HG03565 (cell line): ENCODE results near the gene STK38.
"Not testable (repeated sequence)": the region's sequence is repeated elsewhere in the genome, so short reads cannot be mapped to it uniquely, and the experiment has no call there.

Experiments
- ATAC-seq: cut with Tn5 transposase; IDR thresholded peaks from one replicate; pipeline ENCODE4 v1.9.1; 2021; ENCODE audit warnings: mild to moderate bottlenecking, moderate library complexity; ENCODE audit not compliant: unreplicated experiment

Gene STK38

GRCh38 chr6:36491378-36491965 is 55.8 kb downstream of the STK38 start:
- no peak for ATAC-seq

DNA sequence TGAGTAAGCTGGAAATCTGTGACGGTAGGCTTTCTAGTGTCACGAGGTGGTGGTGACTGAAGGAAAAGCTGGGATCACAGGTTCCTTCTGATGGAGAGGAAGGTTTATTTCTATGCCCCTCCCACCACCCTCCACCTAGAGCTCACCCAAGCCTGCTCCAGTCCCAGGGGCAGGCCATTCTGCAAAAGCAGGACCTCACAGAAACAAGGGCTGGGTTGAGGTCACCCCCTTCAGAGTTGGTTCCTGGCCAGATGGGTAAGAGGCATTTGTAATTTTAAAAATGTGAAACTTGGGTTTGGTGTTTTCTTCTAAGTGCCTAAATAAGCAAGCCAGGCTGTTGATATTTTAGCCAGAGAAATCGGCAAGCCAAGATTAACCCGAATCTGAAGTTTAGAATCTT is 57.9 kb downstream of the STK38 start:
- no peak for ATAC-seq

DNA sequence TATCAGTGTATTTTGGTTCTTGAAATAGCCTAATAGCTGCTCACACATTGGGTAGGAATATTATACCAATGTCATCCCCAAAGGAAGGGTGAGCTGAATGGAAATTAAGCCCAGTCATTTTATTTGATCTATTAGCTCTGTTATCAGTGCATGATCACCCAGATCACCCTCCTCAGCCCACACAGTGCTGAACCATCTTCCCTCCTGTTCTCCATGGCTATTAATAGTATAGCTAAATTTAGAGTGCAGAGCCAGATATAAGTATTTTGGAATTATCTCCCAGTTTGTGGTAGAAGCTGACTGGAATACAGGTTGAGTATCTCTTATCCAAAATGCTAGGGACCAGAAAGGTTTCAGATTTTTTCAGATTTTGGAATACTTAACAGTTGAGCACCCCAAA is 59.1 kb downstream of the STK38 start:
- no peak for ATAC-seq

DNA sequence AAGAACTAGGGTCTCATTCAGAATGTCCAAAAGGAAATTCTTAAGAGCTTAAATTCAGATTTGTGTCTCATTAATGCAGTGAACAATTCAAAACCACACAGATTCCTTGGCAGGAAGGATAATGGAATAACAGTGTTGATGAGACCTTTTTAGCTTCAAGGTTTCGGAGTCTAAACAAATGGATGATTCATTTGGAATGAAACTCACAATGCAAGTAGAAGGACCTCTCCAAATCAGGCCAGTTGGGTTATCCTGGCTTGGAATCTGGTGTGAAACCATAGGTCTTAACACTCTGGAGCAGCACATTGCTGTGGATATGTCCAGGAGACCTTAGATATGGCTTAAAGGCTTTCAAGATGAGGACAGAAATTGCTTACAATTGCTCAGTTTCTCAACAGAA is 59.6 kb downstream of the STK38 start:
- no peak for ATAC-seq

- no peak for ATAC-seq
Measured at GRCh38 chr6:36484736-36485135, 62.5 kb downstream of the STK38 start.

DNA sequence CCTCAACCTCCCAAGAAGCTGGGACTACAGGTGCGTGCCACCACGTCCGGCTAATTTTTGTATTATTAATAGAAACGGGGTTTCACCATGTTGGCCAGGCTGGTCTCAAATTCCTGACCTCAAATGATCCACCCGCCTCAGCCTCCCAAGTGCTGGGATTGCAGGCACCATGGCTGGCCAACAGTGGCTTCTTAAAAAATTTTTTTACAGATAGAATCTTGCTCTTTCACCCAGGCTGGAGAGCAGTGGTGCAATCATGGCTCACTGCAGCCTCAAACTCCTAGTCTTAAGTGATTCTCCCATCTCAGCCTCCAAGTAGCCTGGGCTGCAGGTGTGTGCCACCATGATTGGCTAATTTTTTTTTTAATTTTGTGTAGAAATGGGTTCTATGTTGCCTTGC is 64.0 kb downstream of the STK38 start:
- ATAC-seq: not testable (repeated sequence)

GRCh38 chr6:36479256-36479655 is 68.0 kb downstream of the STK38 start:
- no peak for ATAC-seq

DNA sequence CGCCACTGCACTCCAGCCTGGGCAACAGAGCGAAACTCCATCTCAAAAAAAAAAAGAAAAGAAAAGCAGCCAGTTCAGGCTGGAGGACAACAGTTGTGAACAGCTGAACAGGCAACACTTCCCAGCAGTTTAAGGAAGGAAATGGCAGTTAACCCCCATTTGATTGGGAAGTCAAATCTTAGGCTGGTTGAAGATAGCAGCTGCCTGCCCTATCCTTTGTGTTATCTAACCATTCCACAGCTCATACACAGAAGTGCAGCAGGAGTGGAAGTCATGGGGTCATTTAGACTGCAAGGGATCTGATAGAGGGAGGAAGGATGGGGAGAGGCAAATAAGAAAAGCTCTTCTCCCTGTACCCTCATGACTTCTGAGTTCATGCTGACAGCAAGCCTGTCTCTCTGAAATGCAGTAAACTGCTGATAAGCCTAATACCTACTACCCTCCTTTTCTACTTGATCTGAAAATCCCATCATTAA is 69.2 kb downstream of the STK38 start:
- ATAC-seq: no peak

DNA sequence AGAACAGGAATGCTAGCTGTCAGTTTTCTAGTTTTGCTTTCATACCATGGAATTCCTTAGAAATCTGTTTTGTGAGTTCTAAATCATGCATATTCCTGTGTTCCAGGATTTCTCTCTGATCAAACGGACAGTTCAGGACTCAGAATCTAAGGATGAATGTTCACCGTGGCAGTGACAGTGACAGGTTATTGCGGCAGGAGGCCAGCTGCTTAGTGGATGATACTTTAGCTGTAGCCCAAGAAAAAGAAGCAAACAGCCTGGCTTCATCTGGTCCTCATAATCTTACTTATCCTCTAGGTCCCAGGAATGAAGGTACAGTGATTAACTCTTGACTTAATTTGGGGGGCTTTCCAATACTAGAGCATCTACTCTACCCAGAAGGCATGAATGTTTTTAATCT is 77.3 kb downstream of the STK38 start:
- no peak for ATAC-seq

GRCh38 chr6:36469148-36469661 is 78.1 kb downstream of the STK38 start:
- ATAC-seq: no peak

- no peak for ATAC-seq
Measured at GRCh38 chr6:36467625-36468024, 79.7 kb downstream of the STK38 start.

DNA sequence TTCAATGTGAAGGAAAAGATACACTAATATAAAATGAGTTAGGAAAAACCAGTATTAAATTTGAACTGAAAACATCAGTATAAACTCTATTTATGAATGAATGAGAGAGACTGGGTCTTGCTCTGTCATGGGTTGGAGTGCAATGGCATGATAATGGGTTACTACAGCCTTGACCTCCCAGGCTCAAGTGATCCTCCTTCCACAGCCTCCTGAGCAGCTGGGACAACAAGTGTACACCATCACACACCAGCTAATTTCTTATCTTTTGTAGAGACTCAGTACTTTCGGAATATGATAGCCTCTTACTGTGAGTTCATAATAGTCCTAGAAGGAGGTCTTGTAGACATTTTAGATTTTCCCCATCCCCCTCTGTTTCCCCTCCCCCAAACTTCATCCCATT is 83.0 kb downstream of the STK38 start:
- ATAC-seq: no peak

DNA sequence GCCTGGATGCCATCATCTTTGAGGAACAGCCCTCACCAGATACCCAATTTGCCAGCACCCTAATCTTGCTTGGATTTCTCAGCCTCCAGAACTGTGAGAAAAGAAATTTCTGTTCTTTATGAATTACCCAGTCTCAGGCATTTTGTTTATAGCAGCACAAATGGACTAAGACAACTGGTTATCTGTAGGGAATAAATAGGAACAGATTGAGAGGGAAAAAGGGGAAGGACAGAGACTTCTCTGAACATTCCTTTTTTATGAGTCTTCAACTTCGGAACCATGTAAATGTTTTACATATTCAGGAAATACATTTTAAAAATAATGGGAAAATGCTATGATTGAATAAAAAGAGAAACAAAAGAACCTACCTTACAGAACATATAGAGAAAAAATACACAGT is 83.6 kb downstream of the STK38 start:
- no peak for ATAC-seq

- no peak for ATAC-seq
Measured at GRCh38 chr6:36461646-36462045, 85.6 kb downstream of the STK38 start.

DNA sequence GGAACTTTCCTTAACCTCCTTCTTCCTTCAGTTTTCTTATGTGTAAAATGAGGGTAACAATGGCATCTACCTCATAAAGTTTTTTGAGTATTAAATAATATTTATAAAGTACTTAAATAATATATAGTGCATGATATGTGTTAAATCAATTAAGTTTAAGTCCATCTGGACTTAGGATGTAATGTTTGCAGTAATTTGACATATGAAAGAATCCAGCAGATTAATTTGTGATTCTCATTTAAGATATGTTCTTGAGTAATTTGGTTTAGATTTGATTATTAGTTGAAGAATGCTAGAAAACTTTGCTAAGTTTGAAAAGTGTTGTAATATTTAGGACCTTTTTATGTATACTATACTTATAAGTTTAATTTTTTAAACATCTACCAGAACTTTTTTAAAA is 86.4 kb downstream of the STK38 start:
- ATAC-seq: no peak

DNA sequence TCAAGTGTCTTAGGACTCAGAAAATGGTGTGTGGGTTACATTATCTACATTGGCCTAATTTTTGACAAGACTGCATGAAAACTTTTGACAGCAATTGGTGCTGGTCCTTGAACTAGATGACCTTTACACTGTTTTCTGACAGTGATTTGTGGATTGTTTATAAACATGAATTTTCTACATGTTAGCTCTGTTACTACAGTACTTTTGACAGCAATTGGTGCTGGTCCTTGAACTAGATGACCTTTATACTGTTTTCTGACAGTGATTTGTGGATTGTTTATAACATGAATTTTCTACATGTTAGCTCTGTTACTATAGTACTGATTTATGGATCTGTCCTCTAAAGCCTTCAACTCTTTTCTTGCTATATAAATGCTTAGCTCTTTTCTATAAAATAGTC is 87.8 kb downstream of the STK38 start:
- ATAC-seq: no peak

GRCh38 chr6:36455486-36456027 is 91.7 kb downstream of the STK38 start:
- no peak for ATAC-seq

- not testable (repeated sequence) for ATAC-seq
Measured at GRCh38 chr6:36452897-36453296, 94.4 kb downstream of the STK38 start.

- ATAC-seq: not testable (repeated sequence)
Measured at GRCh38 chr6:36449173-36449572, 98.1 kb downstream of the STK38 start.

DNA sequence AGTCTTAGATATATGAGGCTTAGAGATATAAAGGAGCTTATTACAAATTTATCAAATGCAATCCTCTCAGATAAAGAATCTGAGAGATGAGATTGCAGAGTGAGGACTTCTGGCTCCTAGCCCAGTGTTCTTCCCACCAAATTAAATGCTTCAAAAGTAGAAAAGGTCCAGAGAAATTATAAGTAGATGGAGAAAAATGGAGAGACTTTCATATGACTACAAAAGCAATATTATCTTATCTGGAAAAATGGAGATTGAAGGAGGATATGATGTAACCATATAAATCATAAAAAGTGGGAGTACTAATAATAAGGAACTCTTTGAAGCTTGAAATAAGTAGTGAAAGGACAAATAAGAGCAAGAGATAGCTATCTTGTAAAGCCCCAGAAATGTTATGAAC is 101.7 kb downstream of the STK38 start:
- ATAC-seq: no peak

GRCh38 chr6:36444470-36444869 is 102.8 kb downstream of the STK38 start:
- no peak for ATAC-seq
